Right ventricle myocardium superior (tissue), 1 donor: ENCODE measurements around the gene TOX2. TPM values are rescaled to one million over a fixed set of nuclear protein-coding genes. Genes with fewer than 3 reads are reported as not detected.

Source experiments
- ATAC-seq: fragments of 200-7000 bp; cut with Tn5 transposase; one replicate; pipeline ENCODE4 v1.9.1; 2020; ENCODE audit warnings: mild to moderate bottlenecking; ENCODE audit not compliant: poor library complexity
- DNase-seq: peaks from one replicate; pipeline ENCODE4 v3.0.0-alpha.2; 2020
- intact Hi-C: fragments of 100-400 bp; cut with DNase I; formaldehyde crosslinking; loops from one replicate; pipeline ENCODE4 v1.11.2; 2022
- total RNA-seq: library from RNA; stranded (reverse); fragmentation: NEBNext Ultra II Directional; extraction: Animal tissue kit (Norgen Biotek cat#: 25700); gene quantifications from one replicate; pipeline ENCODE4 v1.2.1, GENCODE V29; 2021
- donor health status: DM: no; HTN: yes; CAD: no; lungs with severe emphysema.

Gene TOX2
- total RNA-seq, 1 donor from 2014 or later, result 0.46 TPM

- no peak for DNase-seq
- intact Hi-C loops, result no loop called here
- no peak for ATAC-seq
Measured at GRCh38 chr20:44006578-44006977, 91.9 kb downstream of the TOX2 start.

- DNase-seq (no peak), ATAC-seq (peak; percentile 31)
- intact Hi-C loops, result no loop called here
Measured at GRCh38 chr20:44008806-44009678, 94.4 kb downstream of the TOX2 start.

GRCh38 chr20:44009679-44009992, 95.0 kb downstream of the TOX2 start:
- DNase-seq (no peak), ATAC-seq (no peak)
- intact Hi-C loops, result no loop called here

GRCh38 chr20:44010162-44010704, 95.6 kb downstream of the TOX2 start:
- DNase-seq (no peak), ATAC-seq (no peak)
- intact Hi-C loops, result no loop called here

- ATAC-seq, result no peak
- intact Hi-C loops, result no loop called here
- DNase-seq, result no peak
Measured at GRCh38 chr20:44011251-44011940, 96.7 kb downstream of the TOX2 start.

- ATAC-seq (no peak), DNase-seq (no peak)
- intact Hi-C loops, result no loop called here
Measured at GRCh38 chr20:44012466-44013226, 98.0 kb downstream of the TOX2 start.

- intact Hi-C loops, result no loop called here
- DNase-seq (no peak), ATAC-seq (no peak)
Measured at GRCh38 chr20:44014807-44015732, 100.4 kb downstream of the TOX2 start.

- DNase-seq, result no peak
- ATAC-seq, result no peak
- intact Hi-C loops, result no loop called here
Measured at GRCh38 chr20:44015733-44016103, 101.1 kb downstream of the TOX2 start.

GRCh38 chr20:44016525-44016924, 101.9 kb downstream of the TOX2 start:
- DNase-seq (no peak), ATAC-seq (no peak)
- intact Hi-C loops, result no loop called here

- ATAC-seq (no peak), DNase-seq (no peak)
- intact Hi-C loops, result no loop called here
Measured at GRCh38 chr20:44017211-44017610, 102.6 kb downstream of the TOX2 start.

- ATAC-seq (peak; percentile 30), DNase-seq (no peak)
- intact Hi-C loops, result no loop called here
Measured at GRCh38 chr20:44017905-44018258, 103.2 kb downstream of the TOX2 start.

GRCh38 chr20:44018259-44018941, 103.7 kb downstream of the TOX2 start:
- no peak for DNase-seq

GRCh38 chr20:44018942-44019637, 104.4 kb downstream of the TOX2 start:
- ATAC-seq (no peak), DNase-seq (no peak)
- intact Hi-C loops, result no loop called here

More at GRCh38 chr20:44018259-44018941, 103.7 kb downstream of the TOX2 start:
- ATAC-seq, result peak; percentile 81
- intact Hi-C loops, result no loop called here

- intact Hi-C loops, result no loop called here
- ATAC-seq, result peak; percentile 30
- DNase-seq, result no peak
Measured at GRCh38 chr20:44019638-44020335, 105.1 kb downstream of the TOX2 start.

- no peak for DNase-seq
- no peak for ATAC-seq
- intact Hi-C loops, result no loop called here
Measured at GRCh38 chr20:44020406-44021148, 105.9 kb downstream of the TOX2 start.

GRCh38 chr20:44021186-44021585, 106.5 kb downstream of the TOX2 start:
- intact Hi-C loops, result no loop called here
- DNase-seq (no peak), ATAC-seq (no peak)
